ENCODE measurements around the gene JAKMIP1.

Gene JAKMIP1

GRCh38 chr4:6115342-6115741 lies 85.0 kb downstream of the JAKMIP1 start:
- ChIA-PET POLR2A (no interaction called here), CTCF (no interaction called here)
- DNase-seq (ENCODE audit: extremely low spot score), result no peak
- TF ChIP-seq LEF1 (IDR thresholded peaks at IDR 0.05; ENCODE audit: borderline replicate concordance) (no peak), FOXM1 (IDR thresholded peaks at IDR 0.05; ENCODE audit: borderline replicate concordance) (no peak), CTBP1 (IDR thresholded peaks at IDR 0.05; ENCODE audit: borderline replicate concordance) (no peak), SP1 (IDR thresholded peaks at IDR 0.05) (no peak), ARNT (IDR thresholded peaks at IDR 0.05) (no peak), BHLHE40 (IDR thresholded peaks at IDR 0.05; ENCODE audit: borderline replicate concordance) (no peak), FOXA1 (IDR thresholded peaks at IDR 0.05) (no peak), ZNF384 (IDR thresholded peaks at IDR 0.05) (no peak), NFRKB (IDR thresholded peaks at IDR 0.05) (no peak), HDGF (IDR thresholded peaks at IDR 0.05; ENCODE audit: borderline replicate concordance) (no peak), ELF4 (IDR thresholded peaks at IDR 0.05) (no peak), FOXK2 (IDR thresholded peaks at IDR 0.05) (no peak), L3MBTL2 (conservative IDR thresholded peaks at IDR 0.05) (no peak), TARDBP (IDR thresholded peaks at IDR 0.05) (no peak), PKNOX1 (IDR thresholded peaks at IDR 0.05) (no peak), SUZ12 (IDR thresholded peaks at IDR 0.05) (no peak)

GRCh38 chr4:6114601-6115000 lies 85.7 kb downstream of the JAKMIP1 start:
- TF ChIP-seq FOXM1 (IDR thresholded peaks at IDR 0.05; ENCODE audit: borderline replicate concordance), result no peak
- TF ChIP-seq SUZ12 (IDR thresholded peaks at IDR 0.05), result no peak
- no peak for TF ChIP-seq ARNT (IDR thresholded peaks at IDR 0.05)
- no peak for TF ChIP-seq L3MBTL2 (conservative IDR thresholded peaks at IDR 0.05)
- TF ChIP-seq PKNOX1 (IDR thresholded peaks at IDR 0.05), result no peak
- TF ChIP-seq ZNF384 (IDR thresholded peaks at IDR 0.05), result no peak
- no peak for TF ChIP-seq TARDBP (IDR thresholded peaks at IDR 0.05)
- TF ChIP-seq ELF4 (IDR thresholded peaks at IDR 0.05), result no peak
- no peak for TF ChIP-seq BHLHE40 (IDR thresholded peaks at IDR 0.05; ENCODE audit: borderline replicate concordance)
- TF ChIP-seq FOXK2 (IDR thresholded peaks at IDR 0.05), result no peak
- no peak for TF ChIP-seq SP1 (IDR thresholded peaks at IDR 0.05)
- TF ChIP-seq LEF1 (IDR thresholded peaks at IDR 0.05; ENCODE audit: borderline replicate concordance), result no peak
- ChIA-PET POLR2A (no interaction called here), CTCF (no interaction called here)
- DNase-seq (ENCODE audit: extremely low spot score), result no peak

GRCh38 chr4:6114181-6114580 lies 86.2 kb downstream of the JAKMIP1 start:
- ChIA-PET POLR2A (no interaction called here), CTCF (no interaction called here)
- no peak for DNase-seq (ENCODE audit: extremely low spot score)
- no peak for TF ChIP-seq FOXM1 (IDR thresholded peaks at IDR 0.05; ENCODE audit: borderline replicate concordance)
- TF ChIP-seq ZNF384 (IDR thresholded peaks at IDR 0.05), result no peak

GRCh38 chr4:6113641-6114040 lies 86.7 kb downstream of the JAKMIP1 start:
- DNase-seq (ENCODE audit: extremely low spot score), result no peak
- POLR2A ChIA-PET, result no interaction called here
- TF ChIP-seq FOXA1 (IDR thresholded peaks at IDR 0.05) (no peak), BHLHE40 (IDR thresholded peaks at IDR 0.05; ENCODE audit: borderline replicate concordance) (no peak), NFRKB (IDR thresholded peaks at IDR 0.05) (no peak), CTBP1 (IDR thresholded peaks at IDR 0.05; ENCODE audit: borderline replicate concordance) (no peak), ZNF384 (IDR thresholded peaks at IDR 0.05) (no peak), SUZ12 (IDR thresholded peaks at IDR 0.05) (no peak), FOXM1 (IDR thresholded peaks at IDR 0.05; ENCODE audit: borderline replicate concordance) (no peak)
- CTCF ChIA-PET, result no interaction called here

- TF ChIP-seq TARDBP (IDR thresholded peaks at IDR 0.05) (no peak), NFRKB (IDR thresholded peaks at IDR 0.05) (no peak), SP1 (IDR thresholded peaks at IDR 0.05) (no peak), ZNF384 (IDR thresholded peaks at IDR 0.05) (no peak), FOXM1 (IDR thresholded peaks at IDR 0.05; ENCODE audit: borderline replicate concordance) (no peak), BHLHE40 (IDR thresholded peaks at IDR 0.05; ENCODE audit: borderline replicate concordance) (no peak), HDGF (IDR thresholded peaks at IDR 0.05; ENCODE audit: borderline replicate concordance) (no peak), FOXA1 (IDR thresholded peaks at IDR 0.05) (no peak), LEF1 (IDR thresholded peaks at IDR 0.05; ENCODE audit: borderline replicate concordance) (no peak), ELF4 (IDR thresholded peaks at IDR 0.05) (no peak), SUZ12 (IDR thresholded peaks at IDR 0.05) (no peak), CTBP1 (IDR thresholded peaks at IDR 0.05; ENCODE audit: borderline replicate concordance) (no peak), L3MBTL2 (conservative IDR thresholded peaks at IDR 0.05) (no peak), ARNT (IDR thresholded peaks at IDR 0.05) (no peak), FOXK2 (IDR thresholded peaks at IDR 0.05) (no peak), PKNOX1 (IDR thresholded peaks at IDR 0.05) (no peak)
- no peak for DNase-seq (ENCODE audit: extremely low spot score)
- ChIA-PET POLR2A (no interaction called here), CTCF (interaction anchor here (0.6 kb wide), 2 partner anchors 24 to 78 kb away, joined by 3 read pairs; no protein-coding TSS in a partner anchor)
These were observed 87.6 kb downstream of the JAKMIP1 start for GRCh38 chr4:6112606-6113290.

- ChIA-PET CTCF (interaction anchor here (0.7 kb wide), 1 partner anchor 26 kb away, joined by 3 read pairs; no protein-coding TSS in a partner anchor), POLR2A (no interaction called here)
- DNase-seq (ENCODE audit: extremely low spot score), result no peak
- TF ChIP-seq ELF4 (IDR thresholded peaks at IDR 0.05) (no peak), TARDBP (IDR thresholded peaks at IDR 0.05) (no peak), FOXM1 (IDR thresholded peaks at IDR 0.05; ENCODE audit: borderline replicate concordance) (no peak), L3MBTL2 (conservative IDR thresholded peaks at IDR 0.05) (no peak), HDGF (IDR thresholded peaks at IDR 0.05; ENCODE audit: borderline replicate concordance) (no peak), LEF1 (IDR thresholded peaks at IDR 0.05; ENCODE audit: borderline replicate concordance) (no peak), SP1 (IDR thresholded peaks at IDR 0.05) (no peak), FOXK2 (IDR thresholded peaks at IDR 0.05) (no peak), SUZ12 (IDR thresholded peaks at IDR 0.05) (no peak), PKNOX1 (IDR thresholded peaks at IDR 0.05) (no peak), ARNT (IDR thresholded peaks at IDR 0.05) (no peak), BHLHE40 (IDR thresholded peaks at IDR 0.05; ENCODE audit: borderline replicate concordance) (no peak), ZNF384 (IDR thresholded peaks at IDR 0.05) (no peak)
These were observed 88.9 kb downstream of the JAKMIP1 start for GRCh38 chr4:6111354-6111960.
